Kidney (tissue), 14 donors: ENCODE measurements around the gene FUT8. TPM values are rescaled to one million over a fixed set of nuclear protein-coding genes. Genes with fewer than 3 reads are reported as not detected.

Source experiments
- DNase-seq, 5 donors: peaks; one replicate each; pipeline ENCODE4 v3.0.0-alpha.2; 2013 to 2020
- FAIRE-seq: peaks from 2 replicates; lab custom pipeline; 2012; peaks lifted over from hg19 to GRCh38; lab: Jason Lieb, UNC
- H3K27ac ChIP-seq, 2 donors: one replicate each; pipeline ENCODE4 v1.7.0; 2013; ENCODE audit warnings: low read depth in 2 of 2, low read length in 2 of 2, inconsistent platforms in 1 of 2
- H3K27me3 ChIP-seq: one replicate; pipeline ENCODE4 v1.7.1; 2013; ENCODE audit warnings: low read length, inconsistent platforms; ENCODE audit not compliant: control insufficient read depth, insufficient read depth
- H3K36me3 ChIP-seq, 3 donors: one replicate each; pipeline versions ENCODE4 v1.7.0 to v1.7.1; 2013; ENCODE audit warnings: low read length in 3 of 3, control low read depth in 1 of 3, inconsistent platforms in 1 of 3; ENCODE audit not compliant: insufficient read depth in 3 of 3, control insufficient read depth in 2 of 3
- H3K4me1 ChIP-seq, 3 donors: one replicate each; pipeline versions ENCODE4 v1.7.0 to v1.7.1; 2013; ENCODE audit warnings: low read length in 3 of 3, inconsistent platforms in 1 of 3, low read depth in 1 of 3; ENCODE audit not compliant: control insufficient read depth in 2 of 3, insufficient read depth in 2 of 3
- H3K4me3 ChIP-seq, 3 donors: one replicate each; pipeline versions ENCODE4 v1.7.0 to v1.8.1; 2013; ENCODE audit warnings: low read length in 3 of 3, control low read depth in 1 of 3, inconsistent platforms in 1 of 3
- H3K9ac ChIP-seq, 3 donors: one replicate each; pipeline versions ENCODE4 v1.7.0 to v1.7.1; 2013; ENCODE audit warnings: low read length in 3 of 3, control low read depth in 1 of 3, inconsistent platforms in 1 of 3
- H3K9me3 ChIP-seq, 3 donors: one replicate each; pipeline versions ENCODE4 v1.7.0 to v1.7.1; 2013; ENCODE audit warnings: low read length in 3 of 3, control low read depth in 1 of 3, inconsistent platforms in 1 of 3; ENCODE audit not compliant: control insufficient read depth in 2 of 3, insufficient read depth in 1 of 3
- CTCF ChIP-seq: IDR thresholded peaks from 3 replicates; pipeline ENCODE4 v1.5.1; 2012; ENCODE audit warnings: mild to moderate bottlenecking, moderate library complexity, borderline replicate concordance; ENCODE audit not compliant: insufficient read depth; ENCODE audit errors: extremely low read depth
- intact Hi-C: fragments of 100-400 bp; cut with DNase I; formaldehyde crosslinking; loops from one replicate; pipeline ENCODE4 v1.11.1; 2022
- polyA plus RNA-seq: library from polyadenylated mRNA; stranded (reverse); fragments of 350-450 nt; fragmentation: Illumina TruSeq; extraction: RNeasy Lipid Tissue Mini Kit (QIAGEN cat#74804); gene quantifications from one replicate; pipeline ENCODE4 v1.2.3, GENCODE V29; 2014; ENCODE audit warnings: low read depth, low replicate concordance; ENCODE audit not compliant: insufficient read depth
- total RNA-seq: library from RNA; stranded (reverse); fragmentation: NEBNext Ultra II Directional; extraction: Animal tissue kit (Norgen Biotek cat#: 25700); gene quantifications from one replicate; pipeline ENCODE4 v1.2.1, GENCODE V29; 2021
- donor health status: control.
- donor health status: control.
- donor health status: control.
- donor health status: control.
- donor health status: control.
- donor health status: DM: yes; HTN: yes; CAD: no.
- donor health status: Normal renal cell carcinoma (clear cell type).

The FUT8 gene
- total and polyA plus RNA-seq, 2 donors from 2014 or later, result 8.2 to 49.6 TPM

- no peak overlapping the region for H3K9ac ChIP-seq
- no peak overlapping the region for H3K4me3 ChIP-seq
- intact Hi-C loops, result no loop called here
- no peaks in the 10 kb centered on the region for H3K36me3 ChIP-seq
- FAIRE-seq, result no peak
- H3K9me3 ChIP-seq, result no peaks in the 10 kb centered on the region
- no peak for TF ChIP-seq CTCF
- no peak for DNase-seq
- no peak overlapping the region for H3K27ac ChIP-seq
- no peaks in the 10 kb centered on the region for H3K4me1 ChIP-seq
- no peaks in the 10 kb centered on the region for H3K27me3 ChIP-seq
These were observed 186.8 kb downstream of the FUT8 start for GRCh38 chr14:65599375-65599774.

- H3K27ac ChIP-seq, result no peak overlapping the region
- DNase-seq (no peak), FAIRE-seq (no peak)
- no peak overlapping the region for H3K9ac ChIP-seq
- H3K4me3 ChIP-seq, result no peak overlapping the region
- no peak for TF ChIP-seq CTCF
- no peaks in the 10 kb centered on the region for H3K27me3 ChIP-seq
- no peaks in the 10 kb centered on the region for H3K9me3 ChIP-seq
- H3K36me3 ChIP-seq, result no peaks in the 10 kb centered on the region
- intact Hi-C loops, result no loop called here
- no peaks in the 10 kb centered on the region for H3K4me1 ChIP-seq
These were observed 188.2 kb downstream of the FUT8 start for GRCh38 chr14:65600742-65601141.

GRCh38 chr14:65604535-65604934, 192.0 kb downstream of the FUT8 start:
- no peak for FAIRE-seq
- Histone ChIP-seq H3K36me3 (no peaks in the 10 kb centered on the region), H3K9me3 (no peaks in the 10 kb centered on the region), H3K4me1 (no peaks in the 10 kb centered on the region), H3K27me3 (no peaks in the 10 kb centered on the region), H3K9ac (no peak overlapping the region), H3K4me3 (no peak overlapping the region), H3K27ac (no peak overlapping the region)
- TF ChIP-seq CTCF, result no peak
- intact Hi-C loops, result no loop called here
- no peak for DNase-seq

GRCh38 chr14:65604936-65605335, 192.4 kb downstream of the FUT8 start:
- Histone ChIP-seq H3K9me3 (no peaks in the 10 kb centered on the region), H3K27me3 (no peaks in the 10 kb centered on the region), H3K9ac (no peak overlapping the region), H3K4me1 (no peaks in the 10 kb centered on the region), H3K4me3 (no peak overlapping the region), H3K27ac (no peak overlapping the region), H3K36me3 (no peaks in the 10 kb centered on the region)
- intact Hi-C loops, result no loop called here
- DNase-seq, result no peak
- TF ChIP-seq CTCF, result no peak
- FAIRE-seq, result peak; percentile 8
